Putamen (tissue), 1 donor: Measurements from ENCODE around the gene TMEFF1.
"Not testable (repeated sequence)": the region's sequence is repeated elsewhere in the genome, so short reads cannot be mapped to it uniquely, and the experiment has no call there.

Source experiments
- DNase-seq: peaks from one replicate; pipeline ENCODE4 v3.0.0-alpha.2; 2016; ENCODE audit warnings: low spot score

Gene TMEFF1

GRCh38 chr9:100489836-100490235 lies 16.9 kb downstream of the TMEFF1 start:
- peak; percentile 78 for DNase-seq

GRCh38 chr9:100492952-100493351 lies 20.0 kb downstream of the TMEFF1 start:
- DNase-seq, result no peak

GRCh38 chr9:100498592-100498991 lies 25.6 kb downstream of the TMEFF1 start:
- DNase-seq, result no peak

- no peak for DNase-seq
Measured at GRCh38 chr9:100499460-100499859, 26.5 kb downstream of the TMEFF1 start.

- no peak for DNase-seq
Measured at GRCh38 chr9:100499866-100500265, 26.9 kb downstream of the TMEFF1 start.

- DNase-seq, result no peak
Measured at GRCh38 chr9:100505564-100506159, 32.7 kb downstream of the TMEFF1 start.

GRCh38 chr9:100507350-100507749 lies 34.4 kb downstream of the TMEFF1 start:
- not testable (repeated sequence) for DNase-seq

- DNase-seq, result no peak
Measured at GRCh38 chr9:100511205-100511604, 38.3 kb downstream of the TMEFF1 start.

GRCh38 chr9:100515578-100516494 lies 42.9 kb downstream of the TMEFF1 start:
- no peak for DNase-seq

- DNase-seq, result no peak
Measured at GRCh38 chr9:100521282-100521681, 48.3 kb downstream of the TMEFF1 start.

- DNase-seq, result no peak
Measured at GRCh38 chr9:100525563-100525962, 52.6 kb downstream of the TMEFF1 start.

GRCh38 chr9:100527180-100527794 lies 54.3 kb downstream of the TMEFF1 start:
- DNase-seq, result not testable (repeated sequence)

- DNase-seq, result no peak
Measured at GRCh38 chr9:100534401-100534800, 61.5 kb downstream of the TMEFF1 start.

- DNase-seq, result no peak
Measured at GRCh38 chr9:100540327-100540726, 67.4 kb downstream of the TMEFF1 start.

- DNase-seq, result no peak
Measured at GRCh38 chr9:100549048-100549447, 76.1 kb downstream of the TMEFF1 start.

- peak; percentile 67 for DNase-seq
Measured at GRCh38 chr9:100554935-100555401, 82.0 kb downstream of the TMEFF1 start.

- no peak for DNase-seq
Measured at GRCh38 chr9:100555471-100555870, 82.5 kb downstream of the TMEFF1 start.

- no peak for DNase-seq
Measured at GRCh38 chr9:100557053-100557452, 84.1 kb downstream of the TMEFF1 start.

GRCh38 chr9:100561256-100561655 lies 88.3 kb downstream of the TMEFF1 start:
- no peak for DNase-seq

- no peak for DNase-seq
Measured at GRCh38 chr9:100567856-100568255, 94.9 kb downstream of the TMEFF1 start.

- DNase-seq, result no peak
Measured at GRCh38 chr9:100573655-100574260, 100.8 kb downstream of the TMEFF1 start.

GRCh38 chr9:100575006-100575405 lies 102.1 kb downstream of the TMEFF1 start:
- no peak for DNase-seq
